ENCODE data around the gene KCNJ6.

KCNJ6 gene

GRCh38 chr21:37642493-37642892 is 273.8 kb downstream of the KCNJ6 start:
- peaks cover 4% of the 10 kb centered on the region for H3K9me3 Mint-ChIP-seq
- H3K4me1 Mint-ChIP-seq, result peaks cover 6% of the 10 kb centered on the region
- H3K36me3 Mint-ChIP-seq (ENCODE audit: low read depth), result no peaks in the 10 kb centered on the region
- no peak overlapping the region for H3K4me3 Mint-ChIP-seq
- TF ChIP-seq CTCF (IDR thresholded peaks at IDR 0.05; ENCODE audit: unreplicated experiment in 3 of 3), result no peak
- H3K27me3 Mint-ChIP-seq (ENCODE audit: low read depth), result peaks cover 10% of the 10 kb centered on the region
- no peak overlapping the region for H3K27ac Mint-ChIP-seq

- Mint-ChIP-seq H3K27ac (no peak overlapping the region), H3K9me3 (peaks cover 5% of the 10 kb centered on the region), H3K4me1 (peaks cover 5% of the 10 kb centered on the region), H3K27me3 (ENCODE audit: low read depth) (peaks cover 6% of the 10 kb centered on the region), H3K4me3 (no peak overlapping the region), H3K36me3 (ENCODE audit: low read depth) (no peaks in the 10 kb centered on the region)
- TF ChIP-seq CTCF (IDR thresholded peaks at IDR 0.05; ENCODE audit: unreplicated experiment in 3 of 3), result no peak
These were observed 276.5 kb downstream of the KCNJ6 start for GRCh38 chr21:37639756-37640155.

GRCh38 chr21:37636152-37636860 is 280.0 kb downstream of the KCNJ6 start:
- Mint-ChIP-seq H3K9me3 (peaks cover 20% of the 10 kb centered on the region), H3K4me1 (peaks cover 12% of the 10 kb centered on the region), H3K27ac (no peak overlapping the region), H3K36me3 (ENCODE audit: low read depth) (no peaks in the 10 kb centered on the region), H3K4me3 (no peak overlapping the region), H3K27me3 (ENCODE audit: low read depth) (peaks cover 17% of the 10 kb centered on the region)
- no peak for TF ChIP-seq CTCF (IDR thresholded peaks at IDR 0.05; ENCODE audit: unreplicated experiment in 3 of 3)

- Mint-ChIP-seq H3K36me3 (ENCODE audit: low read depth) (no peaks in the 10 kb centered on the region), H3K27ac (no peak overlapping the region), H3K9me3 (peaks cover 34% of the 10 kb centered on the region), H3K4me1 (peaks cover 25% of the 10 kb centered on the region), H3K27me3 (ENCODE audit: low read depth) (peaks cover 16% of the 10 kb centered on the region), H3K4me3 (no peak overlapping the region)
- no peak for TF ChIP-seq CTCF (IDR thresholded peaks at IDR 0.05; ENCODE audit: unreplicated experiment in 3 of 3)
These were observed 284.7 kb downstream of the KCNJ6 start for GRCh38 chr21:37631319-37632117.

- Mint-ChIP-seq H3K27me3 (ENCODE audit: low read depth) (peaks cover 16% of the 10 kb centered on the region), H3K4me3 (no peak overlapping the region), H3K9me3 (peaks cover 34% of the 10 kb centered on the region), H3K27ac (no peak overlapping the region), H3K36me3 (ENCODE audit: low read depth) (no peaks in the 10 kb centered on the region), H3K4me1 (peaks cover 20% of the 10 kb centered on the region)
- TF ChIP-seq CTCF (IDR thresholded peaks at IDR 0.05; ENCODE audit: unreplicated experiment in 3 of 3), result no peak
These were observed 285.4 kb downstream of the KCNJ6 start for GRCh38 chr21:37630872-37631271.
